A549 (cell line): ENCODE data around the gene LAT. TPM values are rescaled to one million over a fixed set of nuclear protein-coding genes. Genes with fewer than 3 reads are reported as not detected.

ENCODE experiments used
- ATAC-seq, 2 experiments: fragments of 200-7000 bp in 1 of 2; fragments of >200 bp in 1 of 2; cut with Nextera tagmentation in 1 of 2; cut with Tn5 transposase in 1 of 2; 3 replicates each; pipeline versions ENCODE4 v1.8.0 to v1.9.1; 2018 to 2020; ENCODE audit warnings: mild to moderate bottlenecking in 1 of 2, moderate library complexity in 1 of 2
- CTCF ChIA-PET: fragments of 300-600 bp; sonication (Branson Sonifier 250); formaldehyde crosslinking; extraction: SDS; loops from one replicate; lab custom pipeline; 2021; ENCODE audit warnings: antibody characterized with exemption, inconsistent platforms; lab: Yijun Ruan, JAX
- POLR2A ChIA-PET: fragments of 350-600 bp; formaldehyde crosslinking; extraction: SDS; loops from one replicate; lab custom pipeline; 2021; ENCODE audit warnings: antibody characterized with exemption, inconsistent platforms; lab: Yijun Ruan, JAX
- DNase-seq, 2 experiments: peaks; one replicate each; pipeline versions ENCODE4 v3.0.0 to v3.0.0-alpha.2; 2011 to 2016; ENCODE audit warnings: low read depth in 1 of 2, low spot score in 1 of 2
- FAIRE-seq: peaks from 2 replicates; lab custom pipeline; 2011; peaks lifted over from hg19 to GRCh38; lab: Jason Lieb, UNC
- H3K27ac ChIP-seq, 2 experiments: fragments of >200 bp; sonication (Bioruptor Twin); formaldehyde crosslinking; 3 replicates each; pipeline ENCODE4 v1.5.1; 2016 to 2017
- H3K4me1 ChIP-seq: fragments of >200 bp; sonication (Bioruptor Twin); formaldehyde crosslinking; 3 replicates; pipeline ENCODE4 v1.6.1; 2016
- H3K4me2 ChIP-seq: fragments of >200 bp; sonication (Bioruptor Twin); formaldehyde crosslinking; 3 replicates; pipeline ENCODE4 v1.6.1; 2016
- H3K4me3 ChIP-seq: fragments of >200 bp; sonication (Bioruptor Twin); formaldehyde crosslinking; 3 replicates; pipeline ENCODE4 v1.5.1; 2016
- H3K9me3 ChIP-seq: fragments of >200 bp; sonication (Bioruptor Twin); formaldehyde crosslinking; 3 replicates; pipeline ENCODE4 v1.6.1; 2016
- ATOH8 ChIP-seq: fragments of 250-450 bp; sonication (Bioruptor Pico); IDR thresholded peaks from 2 replicates; pipeline ENCODE4 v1.5.0; 2020; ENCODE audit warnings: low read depth, mild to moderate bottlenecking, moderate library complexity
- CBX8 ChIP-seq: fragments of 200-600 bp; sonication (generic); IDR thresholded peaks from 2 replicates; pipeline ENCODE4 v1.6.1; 2016
- CEBPB ChIP-seq, 2 experiments: fragments of >200 bp in 1 of 2; sonication (Bioruptor Twin) in 1 of 2; formaldehyde crosslinking in 1 of 2; IDR thresholded peaks; 2 replicates each; pipeline ENCODE4 v1.6.1; 2012 to 2016
- CHD2 ChIP-seq: fragments of 150-350 bp; IDR thresholded peaks from 2 replicates; pipeline ENCODE4 v1.6.1; 2014; ENCODE audit warnings: low read length; ENCODE audit not compliant: partially characterized antibody
- CTCF ChIP-seq: fragments of >200 bp; sonication (Bioruptor Twin); formaldehyde crosslinking; IDR thresholded peaks from 3 replicates; pipeline ENCODE4 v1.5.1; 2016
- E2F6 ChIP-seq: IDR thresholded peaks from 2 replicates; pipeline ENCODE4 v1.6.1; 2012; ENCODE audit warnings: low read depth, borderline replicate concordance
- ELK1 ChIP-seq: fragments of 150-350 bp; IDR thresholded peaks from 2 replicates; pipeline ENCODE4 v1.6.1; 2014; ENCODE audit warnings: low read depth, mild to moderate bottlenecking, low read length
- FOSB ChIP-seq: fragments of 250-450 bp; sonication (Bioruptor Pico); IDR thresholded peaks from 2 replicates; pipeline ENCODE4 v1.5.0; 2020; ENCODE audit warnings: mild to moderate bottlenecking, moderate library complexity
- HEYL ChIP-seq: fragments of 250-450 bp; sonication (Bioruptor Pico); IDR thresholded peaks from 2 replicates; pipeline ENCODE4 v1.8.0; 2021; ENCODE audit warnings: mild to moderate bottlenecking, moderate library complexity
- HMGXB4 ChIP-seq: fragments of 250-450 bp; sonication (Bioruptor Pico); IDR thresholded peaks from 2 replicates; pipeline ENCODE4 v1.5.0; 2021; ENCODE audit warnings: mild to moderate bottlenecking, moderate library complexity, borderline replicate concordance
- HOXB13 ChIP-seq: fragments of 250-450 bp; sonication (Bioruptor Pico); IDR thresholded peaks from 2 replicates; pipeline ENCODE4 v1.5.0; 2020; ENCODE audit warnings: low read depth, mild to moderate bottlenecking, moderate library complexity
- HOXB5 ChIP-seq: fragments of 250-450 bp; sonication (Bioruptor Pico); IDR thresholded peaks from 2 replicates; pipeline ENCODE4 v1.5.0; 2020; ENCODE audit warnings: mild to moderate bottlenecking, moderate library complexity
- KDM1A ChIP-seq: fragments of 200-600 bp; sonication (generic); IDR thresholded peaks from 2 replicates; pipeline ENCODE4 v1.6.1; 2016; ENCODE audit warnings: low read depth, mild to moderate bottlenecking
- MAZ ChIP-seq: fragments of 150-350 bp; IDR thresholded peaks from 2 replicates; pipeline ENCODE4 v1.6.1; 2014; ENCODE audit warnings: antibody characterized with exemption, low read depth, low read length, borderline replicate concordance
- POLR2AphosphoS2 ChIP-seq: conservative IDR thresholded peaks from 2 replicates; pipeline ENCODE4 v1.6.1; 2012; ENCODE audit warnings: low read length, improper control_type of control experiment, inconsistent platforms
- RAD21 ChIP-seq, 2 experiments: fragments of >200 bp in 1 of 2; sonication (Bioruptor Twin) in 1 of 2; formaldehyde crosslinking in 1 of 2; IDR thresholded peaks in 1 of 2; conservative IDR thresholded peaks in 1 of 2; 2 replicates in 1 of 2; 3 replicates in 1 of 2; pipeline ENCODE4 v1.6.1; 2012 to 2018; ENCODE audit warnings: inconsistent platforms in 1 of 2
- RARB ChIP-seq: fragments of 250-450 bp; sonication (Bioruptor Pico); IDR thresholded peaks from 2 replicates; pipeline ENCODE4 v1.8.0; 2021; ENCODE audit warnings: mild to moderate bottlenecking, moderate library complexity
- SMC3 ChIP-seq: fragments of >200 bp; sonication (Bioruptor Twin); formaldehyde crosslinking; IDR thresholded peaks from 3 replicates; pipeline ENCODE4 v1.6.1; 2018; ENCODE audit warnings: inconsistent platforms
- SREBF2 ChIP-seq: fragments of 450-650 bp; IDR thresholded peaks from 2 replicates; pipeline ENCODE4 v1.6.1; 2014; ENCODE audit warnings: mild to moderate bottlenecking, moderate library complexity
- TP53 ChIP-seq: fragments of 250-450 bp; sonication (Bioruptor Pico); IDR thresholded peaks from 2 replicates; pipeline ENCODE4 v1.5.0; 2021; ENCODE audit warnings: mild to moderate bottlenecking, moderate library complexity
- ZC3H11A ChIP-seq: fragments of 450-650 bp; IDR thresholded peaks from 2 replicates; pipeline ENCODE4 v1.6.1; 2014; ENCODE audit warnings: antibody characterized with exemption, mild to moderate bottlenecking
- ZFP36 ChIP-seq: fragments of 450-650 bp; IDR thresholded peaks from 2 replicates; pipeline ENCODE4 v1.6.1; 2014; ENCODE audit warnings: borderline replicate concordance; ENCODE audit not compliant: partially characterized antibody
- ZNF302 ChIP-seq: fragments of 250-450 bp; sonication (Bioruptor Pico); IDR thresholded peaks from 2 replicates; pipeline ENCODE4 v1.9.0; 2021; ENCODE audit warnings: inconsistent platforms, mild to moderate bottlenecking, moderate library complexity
- WGBS: methylation state at CpG from one replicate; pipeline ENCODE4 v1.1.6; 2017; ENCODE audit errors: missing lambda C conversion rate; 5-methylcytosine and 5-hydroxymethylcytosine counted together
- polyA plus RNA-seq, 4 experiments: library from polyadenylated mRNA; depleted of rRNA in 3 of 4; stranded (reverse); fragments of >200 nt; fragmentation: RNase III in 1 of 4; extraction: RNeasy Plus Mini Kit Qiagen cat#74134 plus additional on column Dnase treatment in 1 of 4; gene quantifications; 2 replicates in 3 of 4; 3 replicates in 1 of 4; pipeline ENCODE4 v1.2.3, GENCODE V29; 2011 to 2017

LAT gene
- polyA plus RNA-seq, 2 of the 4 experiments (the other 2 are of a cell fraction) = 0.85 to 3.3 TPM

- FAIRE-seq (no peak), ATAC-seq (no peak)
Observed at GRCh38 chr16:28964072-28964471, 20.8 kb upstream of the LAT start.

GRCh38 chr16:28964496-28964895 lies 20.4 kb upstream of the LAT start:
- DNase-seq = no peak
- Histone ChIP-seq H3K4me3 (no peak overlapping the region), H3K9me3 (no peaks in the 10 kb centered on the region), H3K4me1 (no peaks in the 10 kb centered on the region), H3K27ac (no peak overlapping the region), H3K4me2 (no peak overlapping the region)
- no peak for ATAC-seq
- ChIA-PET POLR2A (interaction anchor here (1.2 kb wide), 1 partner anchor 9 kb away, joined by 3 read pairs; no protein-coding TSS in a partner anchor), CTCF (interaction anchor here (2.6 kb wide), 1 partner anchor 9 kb away, joined by 15 read pairs; the partner anchor contains the start of gene SPNS1)
- 90% methylated on average over 2 of the region's 2 CpGs for WGBS
- no peak for FAIRE-seq
- TF ChIP-seq CEBPB (IDR thresholded peaks at IDR 0.05) (no peak), CBX8 (no peak), SREBF2 (no peak), CTCF (no peak), HOXB13 (CRISPR knock-in tag) (no peak), ZC3H11A (no peak), HEYL (CRISPR knock-in tag) (no peak), RAD21 (conservative IDR thresholded peaks at IDR 0.05 in 1 of 2, IDR thresholded peaks at IDR 0.05 in 1 of 2) (no peak), POLR2AphosphoS2 (no peak), RARB (CRISPR knock-in tag) (no peak), ZFP36 (no peak)

More at GRCh38 chr16:28964072-28964471, 20.8 kb upstream of the LAT start:
- CTCF ChIA-PET = interaction anchor here (0.7 to 2.6 kb wide), 2 partner anchors 9 kb away, joined by 3 to 15 read pairs; partner anchors contain the start of gene SPNS1
- 91% methylated on average over 3 of the region's 3 CpGs for WGBS
- no peaks in the 10 kb centered on the region for H3K9me3 ChIP-seq
- H3K4me3 ChIP-seq = no peak overlapping the region
- no peaks in the 10 kb centered on the region for H3K4me1 ChIP-seq
- no peak for DNase-seq
- H3K4me2 ChIP-seq = no peak overlapping the region
- POLR2A ChIA-PET = interaction anchor here (1.2 kb wide), 1 partner anchor 10 kb away, joined by 3 read pairs; no protein-coding TSS in a partner anchor
- TF ChIP-seq E2F6 = no peak
- no peak for TF ChIP-seq FOSB (CRISPR knock-in tag)
- TF ChIP-seq KDM1A = no peak
- TF ChIP-seq ELK1 = no peak
- no peak for TF ChIP-seq ZNF302 (CRISPR knock-in tag)
- TF ChIP-seq TP53 (CRISPR knock-in tag) = no peak
- no peak for TF ChIP-seq CEBPB (IDR thresholded peaks at IDR 0.05)
- no peak for TF ChIP-seq CTCF
- no peak for TF ChIP-seq CHD2
- TF ChIP-seq CBX8 = no peak
- TF ChIP-seq HOXB5 (CRISPR knock-in tag) = no peak
- TF ChIP-seq HMGXB4 (CRISPR knock-in tag) = no peak
- no peak for TF ChIP-seq ATOH8 (CRISPR knock-in tag)
- TF ChIP-seq SMC3 = no peak
- no peak for TF ChIP-seq POLR2AphosphoS2
- no peak for TF ChIP-seq MAZ
- no peak overlapping the region for H3K27ac ChIP-seq
